ENCODE data around the gene GGT6.

DNA sequence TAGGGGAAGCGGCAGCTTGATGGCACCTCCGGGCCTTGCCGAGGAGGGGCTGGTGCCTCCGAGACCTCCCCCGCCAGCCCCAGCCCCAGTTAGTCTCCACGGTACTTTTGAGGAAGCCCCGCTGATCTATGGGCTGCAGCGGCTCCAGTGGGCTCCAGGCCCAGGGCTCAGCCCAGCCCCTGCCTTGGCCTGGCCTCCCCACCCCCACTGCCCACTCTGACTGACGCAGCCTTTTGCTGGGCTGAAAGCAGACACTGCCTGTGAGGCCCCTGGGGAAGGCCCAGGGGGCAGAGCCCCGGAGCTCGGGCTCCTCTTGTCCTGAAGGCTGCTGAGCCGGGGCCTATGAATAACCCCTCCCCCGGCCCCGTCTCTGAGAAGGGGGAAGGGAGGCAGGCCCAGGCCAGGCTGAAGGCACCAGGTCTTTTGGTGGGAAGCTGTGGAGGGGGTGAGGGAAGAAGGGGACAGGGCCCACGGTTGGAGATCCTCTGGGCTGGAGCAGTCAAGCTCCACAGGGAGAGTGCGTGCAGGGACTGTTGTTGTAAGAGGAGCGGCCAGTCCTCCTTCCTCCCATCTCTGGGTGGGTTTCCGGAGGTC is 16.4 kb upstream of the GGT6 start:
- TF ChIP-seq, protein P1, sequence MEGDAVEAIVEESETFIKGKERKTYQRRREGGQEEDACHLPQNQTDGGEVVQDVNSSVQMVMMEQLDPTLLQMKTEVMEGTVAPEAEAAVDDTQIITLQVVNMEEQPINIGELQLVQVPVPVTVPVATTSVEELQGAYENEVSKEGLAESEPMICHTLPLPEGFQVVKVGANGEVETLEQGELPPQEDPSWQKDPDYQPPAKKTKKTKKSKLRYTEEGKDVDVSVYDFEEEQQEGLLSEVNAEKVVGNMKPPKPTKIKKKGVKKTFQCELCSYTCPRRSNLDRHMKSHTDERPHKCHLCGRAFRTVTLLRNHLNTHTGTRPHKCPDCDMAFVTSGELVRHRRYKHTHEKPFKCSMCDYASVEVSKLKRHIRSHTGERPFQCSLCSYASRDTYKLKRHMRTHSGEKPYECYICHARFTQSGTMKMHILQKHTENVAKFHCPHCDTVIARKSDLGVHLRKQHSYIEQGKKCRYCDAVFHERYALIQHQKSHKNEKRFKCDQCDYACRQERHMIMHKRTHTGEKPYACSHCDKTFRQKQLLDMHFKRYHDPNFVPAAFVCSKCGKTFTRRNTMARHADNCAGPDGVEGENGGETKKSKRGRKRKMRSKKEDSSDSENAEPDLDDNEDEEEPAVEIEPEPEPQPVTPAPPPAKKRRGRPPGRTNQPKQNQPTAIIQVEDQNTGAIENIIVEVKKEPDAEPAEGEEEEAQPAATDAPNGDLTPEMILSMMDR (conservative IDR thresholded peaks at IDR 0.05; ENCODE audit: low read length): no peak
- no peak for TF ChIP-seq EZH2phosphoT487 (IDR thresholded peaks at IDR 0.05; ENCODE audit: borderline replicate concordance)
